Osteocyte (in vitro differentiated cells): Measurements from ENCODE around the gene FIBCD1. TPM values are rescaled to one million over a fixed set of nuclear protein-coding genes. Genes with fewer than 3 reads are reported as not detected.

Experiments used
- DNase-seq: peaks from one replicate; pipeline ENCODE4 v3.0.0; 2021; ENCODE audit warnings: mixed read lengths; ENCODE audit not compliant: unreplicated experiment; ENCODE audit errors: extremely low spot score
- H3K27ac Mint-ChIP-seq: one replicate; pipeline ENCODE4 v1.8.0; 2021; ENCODE audit warnings: mild to moderate bottlenecking, mixed read lengths; ENCODE audit not compliant: unreplicated experiment
- H3K27me3 Mint-ChIP-seq: one replicate; pipeline ENCODE4 v1.8.0; 2021; ENCODE audit warnings: mixed read lengths; ENCODE audit not compliant: unreplicated experiment
- H3K36me3 Mint-ChIP-seq: one replicate; pipeline ENCODE4 v1.8.0; 2021; ENCODE audit warnings: mixed read lengths; ENCODE audit not compliant: unreplicated experiment
- H3K4me1 Mint-ChIP-seq: one replicate; pipeline ENCODE4 v1.8.0; 2021; ENCODE audit warnings: mixed read lengths; ENCODE audit not compliant: unreplicated experiment
- H3K4me3 Mint-ChIP-seq: one replicate; pipeline ENCODE4 v1.8.0; 2021; ENCODE audit warnings: mild to moderate bottlenecking, moderate library complexity, mixed read lengths; ENCODE audit not compliant: unreplicated experiment
- H3K9me3 Mint-ChIP-seq: one replicate; pipeline ENCODE4 v1.8.0; 2021; ENCODE audit warnings: mixed read lengths; ENCODE audit not compliant: unreplicated experiment
- total RNA-seq: library from RNA; stranded (reverse); gene quantifications from 2 replicates; pipeline ENCODE4 v1.2.1, GENCODE V29; 2021
- TF ChIP-seq, protein P1 (sequence below): fragments of 200-600 bp; sonication (generic); IDR thresholded peaks from 2 replicates; pipeline ENCODE4 v1.5.0; 2021; ENCODE audit warnings: antibody characterized with exemption, mild to moderate bottlenecking, moderate library complexity

FIBCD1 gene
- total RNA-seq, 1 donor from 2014 or later = 18.2 TPM

DNA sequence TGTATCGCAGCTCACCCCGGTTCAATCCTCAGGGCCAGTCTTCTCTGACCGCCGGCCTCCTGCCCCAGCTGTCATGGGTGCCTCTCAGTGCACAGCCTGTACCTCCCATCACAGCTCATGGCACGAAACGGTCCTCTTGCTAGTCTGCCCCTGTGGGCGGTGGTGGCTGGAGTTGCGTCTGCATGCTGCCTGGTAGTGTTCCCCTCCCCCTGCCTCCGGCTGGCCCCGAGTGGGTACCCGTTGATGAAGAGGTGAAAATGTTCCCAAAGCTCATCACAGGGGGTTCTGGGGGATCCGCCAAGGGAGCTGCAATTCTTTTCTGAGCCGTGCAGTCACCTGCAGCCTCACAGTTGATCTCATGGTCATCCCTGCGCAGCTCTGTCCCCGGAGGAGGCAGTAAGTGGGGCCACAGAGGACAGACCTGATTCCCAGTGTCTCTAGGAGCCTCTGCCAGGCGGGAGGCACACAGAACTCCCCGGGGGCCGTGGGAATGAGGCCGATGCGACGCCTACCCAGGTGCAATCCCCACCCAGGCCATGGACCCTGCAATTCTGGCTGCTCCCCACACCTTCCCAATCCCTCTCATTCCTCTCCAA, 34.7 kb upstream of the FIBCD1 start:
- TF ChIP-seq, protein P1, sequence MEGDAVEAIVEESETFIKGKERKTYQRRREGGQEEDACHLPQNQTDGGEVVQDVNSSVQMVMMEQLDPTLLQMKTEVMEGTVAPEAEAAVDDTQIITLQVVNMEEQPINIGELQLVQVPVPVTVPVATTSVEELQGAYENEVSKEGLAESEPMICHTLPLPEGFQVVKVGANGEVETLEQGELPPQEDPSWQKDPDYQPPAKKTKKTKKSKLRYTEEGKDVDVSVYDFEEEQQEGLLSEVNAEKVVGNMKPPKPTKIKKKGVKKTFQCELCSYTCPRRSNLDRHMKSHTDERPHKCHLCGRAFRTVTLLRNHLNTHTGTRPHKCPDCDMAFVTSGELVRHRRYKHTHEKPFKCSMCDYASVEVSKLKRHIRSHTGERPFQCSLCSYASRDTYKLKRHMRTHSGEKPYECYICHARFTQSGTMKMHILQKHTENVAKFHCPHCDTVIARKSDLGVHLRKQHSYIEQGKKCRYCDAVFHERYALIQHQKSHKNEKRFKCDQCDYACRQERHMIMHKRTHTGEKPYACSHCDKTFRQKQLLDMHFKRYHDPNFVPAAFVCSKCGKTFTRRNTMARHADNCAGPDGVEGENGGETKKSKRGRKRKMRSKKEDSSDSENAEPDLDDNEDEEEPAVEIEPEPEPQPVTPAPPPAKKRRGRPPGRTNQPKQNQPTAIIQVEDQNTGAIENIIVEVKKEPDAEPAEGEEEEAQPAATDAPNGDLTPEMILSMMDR = no peak
- no peak for DNase-seq
- no peak overlapping the region for H3K27ac Mint-ChIP-seq
- H3K27me3 Mint-ChIP-seq = peaks cover 25% of the 10 kb centered on the region
- no peaks in the 10 kb centered on the region for H3K9me3 Mint-ChIP-seq
- H3K4me1 Mint-ChIP-seq = peaks cover 4% of the 10 kb centered on the region
- no peaks in the 10 kb centered on the region for H3K36me3 Mint-ChIP-seq
- H3K4me3 Mint-ChIP-seq = no peak overlapping the region

DNA sequence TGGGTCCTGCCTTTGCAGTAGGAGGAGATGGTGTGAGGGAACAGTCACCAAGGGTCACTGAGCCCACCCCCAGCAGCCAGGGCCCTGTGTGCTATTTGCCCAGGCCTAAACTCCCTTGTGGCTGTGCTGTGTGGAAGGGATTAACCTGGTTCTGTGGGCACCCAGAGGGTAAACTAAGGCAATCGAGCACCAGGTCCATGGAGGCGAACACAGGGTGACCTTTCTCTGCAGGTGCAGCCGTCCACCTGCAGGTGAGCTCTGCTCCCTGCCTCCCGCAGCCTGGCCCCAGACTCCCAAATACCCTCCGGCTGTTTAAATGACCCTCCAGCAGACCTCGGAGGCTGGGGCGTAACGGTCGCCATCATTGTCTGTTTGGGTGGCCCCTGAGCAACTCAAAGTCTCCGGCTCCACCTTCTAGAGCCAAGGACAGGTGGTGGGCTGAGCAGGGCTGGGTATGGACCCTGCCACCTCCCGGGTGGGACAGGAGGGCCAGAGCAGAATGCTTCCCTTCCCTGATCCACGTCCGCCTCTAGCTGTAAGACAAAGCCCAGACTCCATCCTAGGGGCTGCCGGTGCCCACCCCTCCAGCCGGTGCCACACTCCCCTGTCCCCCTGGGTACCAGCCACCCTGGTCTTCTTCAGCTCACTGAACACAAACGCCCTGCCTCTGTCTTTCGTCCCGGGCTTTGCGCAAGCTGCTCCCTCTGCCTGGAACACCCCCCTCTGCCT, 34.1 kb upstream of the FIBCD1 start:
- H3K27ac Mint-ChIP-seq = no peak overlapping the region
- H3K4me3 Mint-ChIP-seq = no peak overlapping the region
- DNase-seq = no peak
- H3K27me3 Mint-ChIP-seq = peaks cover 25% of the 10 kb centered on the region
- H3K4me1 Mint-ChIP-seq = peaks cover 4% of the 10 kb centered on the region
- H3K36me3 Mint-ChIP-seq = no peaks in the 10 kb centered on the region
- no peaks in the 10 kb centered on the region for H3K9me3 Mint-ChIP-seq
- TF ChIP-seq, protein P1 = no peak

DNA sequence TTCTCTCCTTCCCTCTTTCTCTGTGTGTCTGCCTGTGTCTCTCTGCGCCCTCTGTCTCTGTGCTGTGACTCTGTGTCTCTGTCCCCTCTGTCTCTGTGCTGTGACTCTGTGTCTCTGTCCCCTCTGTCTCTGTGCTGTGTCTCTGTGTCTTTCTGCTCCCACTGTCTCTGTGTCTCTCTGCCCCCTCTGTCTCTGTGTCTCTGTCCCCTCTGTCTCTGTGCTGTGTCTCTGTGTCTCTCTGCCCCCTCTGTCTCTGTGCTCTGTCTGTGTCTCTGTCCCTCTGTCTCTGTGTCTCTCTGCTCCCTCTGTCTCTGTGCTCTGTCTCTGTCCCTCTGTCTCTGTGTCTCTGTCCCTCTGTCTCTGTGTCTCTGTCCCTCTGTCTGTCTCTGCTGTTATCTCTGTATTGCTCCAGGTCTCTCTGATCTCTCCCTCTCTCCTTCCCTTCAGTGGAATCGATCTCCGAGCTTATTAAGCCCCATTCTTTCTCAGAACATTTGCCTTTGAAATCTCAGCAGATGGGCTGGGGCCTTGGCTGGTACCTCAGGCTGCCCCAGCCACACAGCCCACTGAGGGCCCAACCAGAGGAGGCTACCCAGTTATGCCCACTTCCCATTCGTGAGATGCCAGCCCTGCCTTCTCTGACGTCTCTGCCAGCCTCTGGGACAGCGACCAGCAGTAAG, 33.4 kb upstream of the FIBCD1 start:
- peaks cover 4% of the 10 kb centered on the region for H3K4me1 Mint-ChIP-seq
- no peak for DNase-seq
- TF ChIP-seq, protein P1 = no peak
- peaks cover 25% of the 10 kb centered on the region for H3K27me3 Mint-ChIP-seq
- no peak overlapping the region for H3K27ac Mint-ChIP-seq
- H3K36me3 Mint-ChIP-seq = no peaks in the 10 kb centered on the region
- H3K4me3 Mint-ChIP-seq = no peak overlapping the region
- H3K9me3 Mint-ChIP-seq = no peaks in the 10 kb centered on the region

DNA sequence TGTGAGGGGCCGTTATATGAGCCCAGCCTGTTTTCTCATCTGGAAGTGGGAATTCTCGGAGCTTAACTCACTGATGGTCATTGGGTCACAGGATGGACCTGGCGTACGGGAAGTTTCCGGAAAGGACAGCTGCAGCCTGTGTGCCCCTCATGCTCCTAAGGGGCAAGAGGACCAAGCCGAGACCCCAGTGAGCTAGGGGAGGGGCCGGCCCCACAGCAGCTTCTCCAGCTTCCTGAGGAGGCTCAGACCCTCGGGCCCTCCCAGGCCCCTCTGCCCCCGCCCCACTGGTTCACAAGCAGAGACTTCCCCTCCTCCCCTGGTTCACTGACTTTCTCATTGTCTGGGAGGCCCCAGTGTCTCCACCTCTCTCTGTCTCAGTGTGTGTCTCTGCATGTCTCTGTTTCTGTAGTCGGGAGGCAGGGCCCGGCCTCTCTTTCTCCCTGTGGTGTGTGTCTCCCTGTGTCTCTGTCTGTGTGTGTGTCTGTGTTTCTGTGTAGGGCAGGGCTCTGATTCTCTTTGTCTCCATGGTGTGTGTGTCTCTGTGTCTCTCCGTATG, 32.3 kb upstream of the FIBCD1 start:
- Mint-ChIP-seq H3K9me3 (no peaks in the 10 kb centered on the region), H3K4me3 (no peak overlapping the region)
- DNase-seq = no peak

More for the DNA sequence above, 32.3 kb upstream of the FIBCD1 start:
- Mint-ChIP-seq H3K4me1 (peaks cover 4% of the 10 kb centered on the region), H3K27me3 (peaks cover 25% of the 10 kb centered on the region), H3K27ac (no peak overlapping the region), H3K36me3 (no peaks in the 10 kb centered on the region)
- TF ChIP-seq, protein P1 = no peak
